Caki2 (cell line): ENCODE data around the gene PHACTR3. TPM values are rescaled to one million over a fixed set of nuclear protein-coding genes. Genes with fewer than 3 reads are reported as not detected.
A peak's percentile ranks its signal among the peaks of the same experiment; 100 is the strongest.

Source experiments
- DNase-seq: peaks from one replicate; pipeline ENCODE4 v3.0.0-alpha.2; 2015; ENCODE audit warnings: low read depth
- in situ Hi-C: cut with HindIII; loops from 2 replicates; pipeline ENCODE4 v1.10.0; 2016; ENCODE audit warnings: low sequenced_read_pairs, low pct_unique_long_range_greater_than_20kb, mixed read lengths
- total RNA-seq: library from RNA; depleted of rRNA; stranded (reverse); fragments of >200 nt; shearing (Covaris generic); gene quantifications from 2 replicates; pipeline ENCODE4 v1.2.3, GENCODE V29; 2014; ENCODE audit warnings: low replicate concordance

Gene PHACTR3
- total RNA-seq, 1 experiment from 2014 or later: not detected

DNA sequence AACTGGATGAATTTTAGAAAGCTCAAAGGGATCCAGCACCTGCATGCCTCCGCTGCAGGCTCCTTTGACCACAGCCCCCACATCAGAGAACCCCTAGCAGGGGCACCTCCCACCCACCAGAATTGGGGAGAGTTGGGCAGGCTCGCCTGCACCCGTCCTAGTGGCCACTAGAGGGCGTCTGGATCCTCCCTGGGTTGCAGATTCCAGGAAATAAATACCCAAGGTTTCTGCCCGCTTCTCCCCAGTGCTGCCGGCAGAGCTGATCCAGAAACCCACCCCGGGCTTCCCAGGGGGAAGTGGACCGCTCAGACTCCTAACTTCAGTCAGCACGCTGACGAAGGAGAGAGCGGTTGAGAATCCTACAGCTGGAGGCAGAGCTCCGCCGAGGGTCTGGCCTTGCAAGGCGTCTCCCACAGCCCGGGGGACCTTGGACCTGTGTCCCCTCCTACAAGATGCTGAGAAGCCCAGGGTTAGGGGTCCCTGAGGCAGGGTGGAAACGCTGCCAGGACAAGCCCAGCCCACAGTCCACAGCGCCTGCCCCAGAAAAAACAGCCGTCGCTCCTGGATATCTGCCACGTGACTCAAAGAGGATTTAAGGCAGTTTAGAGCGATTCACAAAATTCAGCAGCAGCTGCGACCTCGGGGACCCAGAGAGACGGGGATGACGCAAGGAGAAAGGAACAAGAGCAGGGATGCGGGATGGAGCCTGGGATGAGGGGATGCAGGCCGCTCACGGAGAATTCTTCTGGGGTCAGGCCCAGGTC, 32.6 kb upstream of the PHACTR3 start:
- in situ Hi-C loops: no loop called here
- DNase-seq: peak; percentile 45

DNA sequence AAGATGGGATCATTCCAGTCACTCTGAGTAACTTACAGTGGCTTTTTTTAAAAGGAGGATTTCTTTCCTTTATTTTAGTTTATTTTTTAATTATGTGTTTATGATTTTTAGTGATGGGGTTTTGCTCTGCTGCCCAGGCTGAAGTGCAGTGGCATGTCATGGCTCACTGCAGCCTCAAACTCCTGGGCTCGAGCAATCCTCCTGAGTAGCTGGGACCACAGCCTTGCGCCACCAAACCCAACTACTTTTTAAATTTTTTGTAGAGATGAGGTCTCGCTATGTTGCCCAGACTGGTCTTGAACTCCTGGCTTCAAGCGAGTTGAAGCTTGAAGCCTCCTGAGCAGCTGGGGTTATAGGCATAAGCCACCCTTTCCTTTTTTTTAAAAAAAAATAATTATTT, 31.8 kb upstream of the PHACTR3 start:
- in situ Hi-C loops: no loop called here
- DNase-seq: no peak

DNA sequence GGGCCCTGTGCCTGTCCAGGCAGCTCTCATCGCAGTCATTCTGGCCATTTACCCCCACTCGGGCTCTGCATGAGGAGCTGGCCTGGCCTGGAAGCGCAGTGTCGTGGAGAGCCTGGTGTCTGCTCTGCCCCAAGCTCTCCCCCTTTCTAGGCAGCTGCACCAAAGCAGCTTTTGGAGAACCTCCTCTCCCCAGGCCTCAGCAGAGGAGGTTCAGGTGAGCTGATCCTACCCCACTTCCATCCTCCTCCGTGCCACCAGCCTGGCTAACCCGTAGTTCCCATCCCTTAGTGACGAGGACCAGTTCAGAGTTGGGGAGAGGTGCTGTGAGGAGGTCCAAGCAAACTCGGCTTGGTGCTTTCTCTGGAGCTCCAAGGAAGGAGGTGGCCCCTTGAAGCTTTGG, 30.5 kb upstream of the PHACTR3 start:
- in situ Hi-C loops: no loop called here
- no peak for DNase-seq

DNA sequence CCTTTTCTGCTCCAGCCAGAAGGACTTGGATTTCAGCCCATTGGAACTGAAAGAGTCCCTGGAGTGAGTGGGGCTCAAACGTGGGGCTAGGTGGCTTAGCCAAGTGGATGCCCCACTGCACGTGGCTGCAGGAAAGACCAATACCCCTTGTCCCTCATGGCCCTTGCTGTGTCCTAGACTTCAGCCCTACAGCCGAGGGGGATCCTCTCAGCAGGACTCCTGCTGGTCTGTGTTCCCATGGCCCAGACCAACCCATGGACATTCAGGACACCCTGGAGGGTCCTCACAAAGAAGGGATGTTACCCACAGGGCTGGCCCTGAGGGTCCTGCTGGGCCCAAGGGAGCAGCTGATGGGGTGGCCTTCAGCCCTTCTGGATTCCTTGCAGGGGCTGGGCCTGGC, 30.0 kb upstream of the PHACTR3 start:
- in situ Hi-C loops: no loop called here
- no peak for DNase-seq

DNA sequence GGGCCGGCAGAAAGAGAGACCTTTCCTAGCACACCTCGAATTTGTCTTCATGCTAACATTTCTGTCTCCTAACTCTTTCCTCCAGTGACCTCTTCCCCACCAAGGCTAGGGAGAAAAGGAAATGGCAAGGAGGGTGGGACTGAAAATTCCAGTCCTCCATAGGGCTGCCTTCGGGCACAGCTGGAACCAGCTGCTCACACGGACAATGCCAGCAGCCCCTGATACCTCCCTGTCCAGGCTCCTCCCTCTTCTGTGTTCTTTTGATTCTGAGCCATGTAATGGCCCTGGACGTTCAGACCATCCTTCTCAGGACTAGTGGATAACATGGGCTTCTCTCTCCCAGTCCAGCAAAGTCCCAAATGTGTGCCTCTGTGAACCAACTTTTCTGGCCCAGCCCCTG, 29.1 kb upstream of the PHACTR3 start:
- in situ Hi-C loops: no loop called here
- DNase-seq: no peak

DNA sequence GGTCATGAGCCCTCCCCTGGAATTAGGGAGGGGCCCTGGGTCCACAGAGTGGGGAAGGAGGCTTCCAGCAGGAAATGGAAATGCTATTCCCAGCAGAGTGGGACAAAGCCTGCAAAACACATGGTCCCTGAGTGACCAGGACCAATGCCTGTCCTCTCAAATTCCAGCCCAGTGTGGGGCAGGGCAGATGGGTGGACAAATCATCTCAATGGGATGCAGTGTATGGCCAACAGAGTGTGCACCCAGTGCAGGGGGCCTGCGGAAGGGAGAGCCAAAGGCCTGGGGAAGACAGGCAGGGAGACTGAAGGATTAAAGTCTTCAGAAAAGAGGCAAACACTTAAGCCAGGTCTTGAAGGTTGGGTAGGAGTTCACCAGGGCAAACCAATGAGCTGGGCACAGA, 28.7 kb upstream of the PHACTR3 start:
- no peak for DNase-seq
- in situ Hi-C loops: no loop called here

- in situ Hi-C loops: no loop called here
- no peak for DNase-seq
Measured at GRCh38 chr20:59576216-59576953, 28.0 kb upstream of the PHACTR3 start.

DNA sequence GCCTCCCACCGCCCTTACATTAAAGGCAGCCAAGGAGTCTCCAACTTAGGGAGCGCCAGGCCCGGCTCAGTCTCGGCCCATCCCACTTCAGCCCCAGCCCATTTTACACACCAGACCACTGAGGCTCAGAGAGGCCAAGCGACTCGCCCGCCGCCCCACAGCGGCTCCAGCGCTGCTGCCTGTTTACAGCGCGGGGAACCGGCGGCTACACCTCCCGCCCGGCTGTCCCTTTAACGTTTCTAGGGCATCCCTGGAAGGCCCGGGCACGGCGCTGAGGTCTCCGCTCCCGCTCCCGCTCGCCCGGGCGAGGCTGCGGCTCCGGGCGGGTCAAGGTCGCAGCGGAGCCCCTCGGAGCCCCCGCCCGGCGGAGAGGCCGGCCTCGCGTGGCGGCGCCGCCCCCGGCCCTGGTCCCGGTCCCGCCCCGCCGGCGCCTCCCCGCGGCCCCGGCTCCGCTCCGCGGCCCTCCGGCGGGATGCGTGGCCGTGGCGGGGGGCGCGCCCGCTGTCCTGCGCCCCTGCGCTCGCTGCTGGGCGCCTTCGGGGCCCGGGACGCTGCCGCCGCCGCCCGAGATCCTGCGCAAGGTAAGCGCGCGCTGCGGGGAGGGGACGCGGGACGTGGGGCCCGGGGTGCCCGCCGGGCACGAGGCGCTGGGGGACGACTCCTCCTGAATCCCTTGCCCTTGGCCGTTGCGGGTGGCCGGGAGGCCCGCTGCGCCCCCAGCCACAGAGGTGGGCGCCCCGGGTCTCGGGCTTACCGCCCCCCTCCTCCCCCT, 27.1 kb upstream of the PHACTR3 start:
- in situ Hi-C loops: no loop called here

DNA sequence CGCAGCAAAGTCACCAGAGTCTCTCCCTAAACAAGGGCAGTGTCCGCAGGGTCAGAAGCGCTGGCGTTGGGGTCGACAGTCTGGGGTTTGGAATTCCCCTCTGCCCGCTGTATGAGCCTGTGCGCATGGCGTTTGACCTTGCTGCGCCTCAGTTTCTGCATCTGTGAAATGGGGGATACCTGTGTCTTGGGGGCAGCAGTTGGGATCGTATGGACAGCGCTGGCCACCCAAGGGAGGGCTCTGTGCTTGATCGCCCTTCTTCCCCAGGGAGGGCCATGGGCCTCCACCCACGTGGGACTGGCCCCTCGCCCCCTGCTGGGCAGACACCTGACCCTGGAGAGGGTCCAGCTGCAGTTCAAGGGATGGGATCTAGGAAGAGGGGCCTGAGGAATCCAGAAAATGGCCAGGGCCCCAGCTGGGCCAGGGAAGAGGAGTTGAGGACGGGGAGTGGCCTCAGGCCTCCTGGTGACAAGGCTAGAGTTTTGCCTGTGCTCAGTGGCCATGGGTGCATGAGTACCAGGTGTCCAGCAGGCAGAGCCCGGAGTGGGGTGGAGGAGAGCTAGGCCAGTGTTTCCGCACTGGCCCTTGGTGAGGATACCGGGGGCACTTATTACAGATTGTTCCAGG, 26.4 kb upstream of the PHACTR3 start:
- in situ Hi-C loops: no loop called here
- DNase-seq: no peak

More for the DNA sequence above, 27.1 kb upstream of the PHACTR3 start:
- DNase-seq: no peak

DNA sequence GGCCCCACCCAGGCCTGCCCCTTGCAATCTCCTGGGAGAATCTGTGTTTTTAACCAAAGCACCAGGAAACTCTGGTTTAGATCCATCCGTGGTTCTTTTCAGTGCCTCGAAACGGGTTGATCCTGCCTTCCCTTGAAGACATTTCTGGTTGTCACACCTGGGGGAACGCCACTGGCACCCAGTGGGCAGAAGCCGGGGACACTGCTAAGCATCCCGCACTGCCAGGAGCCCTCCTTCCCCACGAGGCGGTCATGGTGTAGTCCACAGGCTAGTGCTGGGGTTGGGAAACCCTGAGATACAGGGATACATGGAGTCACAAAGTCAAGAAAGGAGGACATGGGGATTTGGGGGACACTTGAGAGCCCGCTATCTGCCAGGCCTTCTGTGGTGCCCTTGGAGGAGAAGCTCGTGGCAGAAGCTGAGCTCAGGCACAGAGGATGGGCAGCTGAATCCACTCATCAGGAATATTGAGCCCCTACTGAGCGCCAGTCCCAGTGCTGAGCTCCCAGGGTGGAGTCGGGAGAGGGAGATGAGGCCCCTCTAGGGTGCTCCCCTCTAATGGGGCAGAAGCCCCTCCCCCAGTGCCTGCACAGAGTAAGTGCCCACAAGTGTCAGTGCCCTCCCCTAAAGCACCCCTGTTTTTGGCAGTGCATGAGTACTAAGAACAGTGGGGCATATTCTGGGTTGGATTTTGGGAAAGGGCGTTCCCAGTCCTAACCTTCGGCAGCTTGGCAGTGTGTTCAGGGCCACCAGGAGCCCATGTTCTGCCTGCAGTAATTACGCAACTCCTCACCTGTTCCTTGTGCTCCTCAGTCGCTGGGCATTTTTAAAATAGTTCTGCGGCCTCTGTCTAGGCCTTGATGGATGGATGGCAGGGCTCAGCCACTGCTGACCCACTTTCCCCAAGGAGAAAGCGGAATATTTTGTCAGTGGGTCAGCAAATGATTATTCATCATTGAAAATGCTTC, 25.6 kb upstream of the PHACTR3 start:
- in situ Hi-C loops: no loop called here

DNA sequence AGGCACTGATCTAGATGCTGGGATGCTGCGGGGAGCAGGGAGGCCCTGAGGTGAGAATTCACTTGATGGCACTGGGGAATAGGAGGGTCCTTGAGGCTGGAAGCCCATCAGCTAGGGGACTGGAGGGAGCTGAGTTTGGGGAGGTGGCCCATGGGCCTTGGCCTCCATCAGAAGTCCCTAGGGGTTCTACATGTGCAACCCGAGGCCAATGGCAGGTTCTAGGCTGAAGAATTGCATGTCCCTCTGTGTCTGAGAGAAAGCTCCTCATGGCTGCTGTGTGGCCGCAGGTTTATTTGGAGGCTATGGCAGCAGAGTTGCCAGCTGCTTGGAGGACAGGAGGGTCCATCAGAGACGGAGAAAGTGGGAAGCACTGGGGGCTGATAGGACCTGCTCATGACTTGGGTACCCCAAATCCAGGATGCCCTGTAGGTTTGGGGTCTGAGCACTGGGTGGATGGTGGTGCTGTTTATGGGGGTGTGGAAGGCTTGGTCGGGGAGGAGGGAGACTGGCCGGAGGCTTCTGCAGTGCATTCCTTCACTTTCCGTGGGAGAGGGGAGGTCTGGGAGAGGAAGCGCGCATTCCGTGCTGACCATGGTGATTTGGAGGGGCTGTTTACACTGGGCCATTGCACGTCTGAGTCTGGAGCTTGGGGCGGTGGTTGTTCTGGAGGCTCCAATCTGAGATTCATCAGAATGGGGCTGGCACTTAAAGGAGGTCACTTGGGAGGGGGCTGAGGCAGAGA, 24.8 kb upstream of the PHACTR3 start:
- in situ Hi-C loops: no loop called here
- DNase-seq: no peak

More for the DNA sequence above, 25.6 kb upstream of the PHACTR3 start:
- DNase-seq: no peak

DNA sequence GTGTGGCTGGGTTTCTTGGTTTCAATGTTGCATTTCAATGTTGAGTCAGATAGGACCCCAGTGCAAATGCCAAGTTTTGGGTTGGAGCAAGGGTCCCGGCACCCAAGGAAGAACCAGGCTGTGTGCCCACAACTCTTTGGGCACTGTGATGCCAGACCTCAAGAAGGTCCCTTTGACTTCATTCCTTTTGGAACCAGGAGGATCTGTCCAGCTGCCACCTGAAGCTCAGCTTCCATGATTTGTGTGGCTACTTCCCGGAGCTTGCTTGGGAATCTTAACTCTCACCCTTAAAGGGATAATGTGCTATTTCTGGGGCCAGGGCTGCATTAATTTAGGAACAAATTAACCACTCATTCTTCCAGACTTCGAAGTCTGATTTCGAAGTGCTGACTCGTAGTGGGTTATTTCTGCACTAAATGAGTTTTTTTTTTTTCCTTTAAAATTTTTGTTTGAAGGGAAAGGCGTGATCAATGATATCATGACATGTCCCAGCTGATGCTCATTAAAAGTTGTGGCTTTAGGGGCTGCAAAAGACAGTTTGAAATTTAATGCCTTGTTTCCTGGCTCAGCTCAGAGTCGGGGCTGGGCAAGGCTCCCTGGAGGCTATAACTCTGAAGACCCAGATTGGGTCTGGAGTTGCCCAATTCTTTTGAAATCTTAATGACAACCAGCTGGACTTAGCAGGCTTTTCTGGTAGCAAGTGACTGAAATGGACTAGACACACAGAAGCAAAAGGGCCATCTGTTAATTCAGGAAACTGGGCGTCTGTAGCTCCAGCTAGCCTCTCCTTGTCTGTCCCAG, 24.0 kb upstream of the PHACTR3 start:
- no peak for DNase-seq
- in situ Hi-C loops: no loop called here

GRCh38 chr20:59580991-59581401, 23.3 kb upstream of the PHACTR3 start:
- no peak for DNase-seq
- in situ Hi-C loops: no loop called here

DNA sequence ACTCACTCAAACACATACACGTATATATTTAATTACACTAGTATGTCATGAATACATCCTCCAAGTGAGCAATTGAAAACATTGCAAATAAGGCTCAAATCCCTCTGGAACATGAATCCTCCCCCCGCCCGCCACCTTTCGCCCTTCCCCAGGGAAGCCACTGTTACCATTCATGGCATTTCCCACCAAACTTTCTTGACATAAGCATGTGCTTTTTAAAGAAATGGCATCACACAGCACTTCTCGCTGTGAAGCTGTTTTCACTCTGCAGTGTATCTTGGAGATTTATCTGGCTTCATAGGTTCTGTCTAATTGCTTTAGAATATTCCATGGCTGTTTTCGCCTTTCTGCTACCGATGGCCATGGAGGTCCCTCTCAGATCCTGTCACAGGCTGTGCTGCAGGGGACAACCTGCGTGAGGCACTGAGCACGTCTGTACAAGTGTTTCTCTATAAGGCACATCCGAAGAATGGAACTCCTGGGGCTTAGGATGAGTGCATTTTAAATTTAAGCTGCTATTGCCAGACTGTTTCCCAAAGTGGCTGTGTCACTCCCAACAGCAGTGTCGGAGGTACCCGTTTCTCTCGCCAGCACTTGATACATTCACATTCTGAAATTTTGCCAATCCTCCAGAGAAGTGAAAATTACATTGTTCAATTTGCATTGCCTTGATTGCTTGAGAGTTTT, 22.2 kb upstream of the PHACTR3 start:
- in situ Hi-C loops: no loop called here
- DNase-seq: no peak

DNA sequence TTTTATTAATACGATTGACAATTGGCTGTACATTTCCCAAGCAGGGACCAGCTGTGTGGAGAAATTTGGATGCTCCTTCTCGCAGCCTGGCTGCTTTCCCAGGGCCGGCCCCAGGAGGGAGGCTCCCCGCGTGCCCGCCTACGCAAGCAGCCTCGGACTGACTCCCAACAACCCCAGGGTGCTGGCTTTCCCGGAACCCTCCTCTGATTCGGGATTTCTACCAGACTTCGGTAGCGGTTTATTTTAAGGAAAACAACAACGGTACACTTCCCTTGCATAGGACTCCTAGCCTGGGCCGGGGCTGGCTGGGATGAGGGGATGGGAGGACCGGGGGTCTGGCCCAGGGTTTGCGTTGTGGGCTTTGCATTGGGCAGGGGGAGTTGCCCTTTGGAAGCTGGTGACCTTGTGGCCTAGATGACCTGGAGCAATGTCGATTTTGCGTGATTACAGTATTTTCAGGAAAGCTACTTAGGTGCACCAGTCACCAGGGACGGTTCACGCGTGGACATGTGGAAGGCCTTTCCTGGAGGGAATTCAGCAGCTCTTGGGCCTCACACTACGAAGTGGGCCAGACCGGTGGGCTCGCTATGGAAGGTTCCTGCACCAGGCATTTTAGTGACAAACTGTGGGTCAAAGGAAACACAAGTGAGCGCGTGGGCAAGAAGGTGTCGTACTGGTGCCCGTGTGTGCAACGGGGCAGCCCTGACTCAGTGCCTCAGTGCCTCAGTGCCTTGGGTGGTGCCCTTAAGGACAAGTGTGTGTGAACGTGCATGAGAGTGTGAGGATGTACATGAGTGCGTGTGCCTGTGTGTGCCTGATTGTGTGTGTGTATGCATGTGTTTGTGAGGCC, 20.7 kb upstream of the PHACTR3 start:
- in situ Hi-C loops: no loop called here
- no peak for DNase-seq
